ENCODE data around the gene DPH5.

DNA sequence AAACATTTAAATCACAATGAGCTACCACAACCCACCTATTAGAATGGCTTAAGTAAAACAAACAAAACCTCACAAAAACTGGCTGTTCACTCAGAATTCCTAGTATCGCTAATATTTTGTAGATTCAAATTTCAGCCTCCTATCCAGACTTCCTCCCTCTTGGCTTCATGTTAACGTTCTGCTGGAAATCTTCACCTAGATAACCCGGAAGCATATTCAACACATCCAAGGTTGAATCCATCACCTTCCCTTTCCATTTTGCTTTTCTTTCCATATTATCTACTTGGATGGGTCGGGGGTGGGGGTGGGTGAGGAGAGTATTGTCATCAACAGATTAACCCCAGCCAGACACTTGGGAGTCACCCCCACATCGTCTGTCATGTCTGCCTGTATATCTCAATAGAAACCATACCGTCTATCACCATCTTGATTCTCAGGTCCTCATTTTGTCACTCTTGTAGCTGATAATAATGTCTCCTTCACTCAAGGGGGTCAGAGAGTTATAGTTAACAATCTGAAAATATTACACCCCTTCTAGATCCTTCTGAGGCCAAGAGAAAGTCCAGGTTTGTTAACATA is 1.7 kb upstream of the DPH5 start:
- TF ChIP-seq, protein P1, sequence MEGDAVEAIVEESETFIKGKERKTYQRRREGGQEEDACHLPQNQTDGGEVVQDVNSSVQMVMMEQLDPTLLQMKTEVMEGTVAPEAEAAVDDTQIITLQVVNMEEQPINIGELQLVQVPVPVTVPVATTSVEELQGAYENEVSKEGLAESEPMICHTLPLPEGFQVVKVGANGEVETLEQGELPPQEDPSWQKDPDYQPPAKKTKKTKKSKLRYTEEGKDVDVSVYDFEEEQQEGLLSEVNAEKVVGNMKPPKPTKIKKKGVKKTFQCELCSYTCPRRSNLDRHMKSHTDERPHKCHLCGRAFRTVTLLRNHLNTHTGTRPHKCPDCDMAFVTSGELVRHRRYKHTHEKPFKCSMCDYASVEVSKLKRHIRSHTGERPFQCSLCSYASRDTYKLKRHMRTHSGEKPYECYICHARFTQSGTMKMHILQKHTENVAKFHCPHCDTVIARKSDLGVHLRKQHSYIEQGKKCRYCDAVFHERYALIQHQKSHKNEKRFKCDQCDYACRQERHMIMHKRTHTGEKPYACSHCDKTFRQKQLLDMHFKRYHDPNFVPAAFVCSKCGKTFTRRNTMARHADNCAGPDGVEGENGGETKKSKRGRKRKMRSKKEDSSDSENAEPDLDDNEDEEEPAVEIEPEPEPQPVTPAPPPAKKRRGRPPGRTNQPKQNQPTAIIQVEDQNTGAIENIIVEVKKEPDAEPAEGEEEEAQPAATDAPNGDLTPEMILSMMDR (IDR thresholded peaks at IDR 0.05; ENCODE audit: low read length), result no peak
- TF ChIP-seq EZH2phosphoT487 (IDR thresholded peaks at IDR 0.05; ENCODE audit: low read length), result no peak
- TF ChIP-seq EZH2 (optimal IDR thresholded peaks at IDR 0.05; ENCODE audit: low read depth, low read length), result no peak

Measured in MM.1S (cell line).